HG02938 (cell line): ENCODE data around the gene ATRNL1.
"Not testable (repeated sequence)": the region's sequence is repeated elsewhere in the genome, so short reads cannot be mapped to it uniquely, and the experiment has no call there.

ENCODE experiments used
- ATAC-seq: cut with Tn5 transposase; IDR thresholded peaks from one replicate; pipeline ENCODE4 v1.9.1; 2021; ENCODE audit warnings: mild to moderate bottlenecking, moderate library complexity; ENCODE audit not compliant: unreplicated experiment

Gene ATRNL1

GRCh38 chr10:115711306-115711705, 618.1 kb downstream of the ATRNL1 start:
- no peak for ATAC-seq

DNA sequence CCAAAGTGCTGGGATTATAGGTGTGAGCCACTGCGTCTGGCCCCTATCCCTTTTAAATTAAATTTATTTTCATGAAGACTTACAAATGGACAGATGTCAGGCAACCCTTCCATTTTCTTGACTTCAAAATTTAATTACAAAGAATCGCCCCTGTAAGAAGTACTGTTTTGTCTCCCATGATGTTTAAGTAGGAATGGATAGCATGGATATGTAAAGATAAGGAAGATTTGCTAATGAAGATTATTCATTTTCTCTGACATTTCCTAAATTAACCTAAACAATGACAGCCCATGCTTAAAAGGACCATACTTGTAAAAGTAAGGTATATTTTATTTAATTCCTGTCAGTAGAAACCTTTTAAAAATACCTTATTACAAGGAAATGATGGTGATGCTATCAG, 627.0 kb downstream of the ATRNL1 start:
- ATAC-seq, result no peak

DNA sequence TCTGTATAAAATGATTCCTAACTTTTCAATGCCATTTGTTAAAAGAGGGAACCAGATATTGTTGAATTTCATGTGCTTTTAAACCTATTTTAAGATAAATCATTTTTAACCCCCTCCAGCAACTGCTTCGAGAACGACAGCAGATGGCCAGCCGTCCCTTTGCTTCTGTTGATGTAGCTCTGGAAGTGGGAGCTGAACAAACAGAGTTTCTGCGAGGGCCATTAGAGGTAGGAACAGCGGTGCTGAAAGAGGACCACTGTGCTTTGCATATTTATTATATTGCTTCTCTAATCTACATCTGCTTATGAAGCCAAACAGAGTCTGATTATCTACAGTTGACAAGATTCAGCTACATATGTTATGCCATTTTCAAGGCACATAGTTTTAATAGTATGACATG, 634.0 kb downstream of the ATRNL1 start:
- ATAC-seq, result no peak

DNA sequence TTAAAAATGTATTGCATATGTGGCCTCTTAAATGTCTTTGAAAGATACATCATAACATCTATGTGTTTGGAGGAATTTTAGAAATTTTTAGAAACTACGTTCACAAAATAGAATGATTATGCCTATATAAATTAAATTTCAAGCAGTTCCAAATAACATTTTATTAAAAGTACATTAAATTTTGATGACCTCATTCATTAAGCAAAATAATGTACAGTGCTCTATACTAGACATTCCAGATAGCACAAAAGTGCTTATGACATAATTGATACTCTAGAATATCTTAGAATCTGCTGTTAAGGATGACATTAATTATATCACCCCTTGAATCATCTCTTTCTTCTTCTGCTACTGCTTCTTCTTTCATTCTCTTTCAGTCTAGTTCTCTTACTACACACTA, 650.9 kb downstream of the ATRNL1 start:
- no peak for ATAC-seq

DNA sequence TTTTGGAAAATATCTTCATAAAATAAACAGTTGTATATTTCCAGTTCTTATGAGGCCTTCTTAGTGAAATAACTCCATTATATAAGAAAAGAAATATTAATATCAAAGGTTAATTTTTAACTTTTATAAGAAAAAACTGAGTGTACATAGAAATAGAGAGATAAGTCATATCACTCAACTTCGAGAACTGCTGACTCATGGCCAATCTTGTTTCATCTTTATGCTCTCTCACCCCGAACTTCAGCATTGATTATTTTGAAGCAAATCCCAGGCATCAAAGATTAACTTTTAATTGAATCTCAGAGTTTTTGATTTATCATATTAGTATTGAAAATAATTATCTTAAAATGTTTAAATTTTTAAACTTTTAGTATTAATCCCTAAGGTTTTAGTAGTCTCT, 652.8 kb downstream of the ATRNL1 start:
- ATAC-seq, result no peak

DNA sequence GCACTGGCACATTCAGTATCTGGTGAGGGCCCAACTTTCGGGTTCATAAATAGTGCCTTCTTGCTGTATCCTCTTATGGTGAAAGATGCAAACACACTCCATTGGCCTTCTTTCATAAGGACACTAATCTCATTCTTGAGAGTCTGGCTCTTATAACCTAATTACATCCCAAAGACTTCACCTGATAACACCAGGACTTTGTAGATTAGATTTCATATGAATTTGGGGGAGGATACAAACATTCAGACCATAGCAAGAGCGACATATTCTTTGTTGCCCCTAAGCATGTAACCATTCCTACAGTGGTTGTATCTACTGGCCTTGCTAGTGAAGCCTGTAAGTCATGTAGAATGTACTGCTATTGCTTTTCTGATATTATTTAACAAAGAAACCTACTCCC, 654.6 kb downstream of the ATRNL1 start:
- ATAC-seq, result no peak

DNA sequence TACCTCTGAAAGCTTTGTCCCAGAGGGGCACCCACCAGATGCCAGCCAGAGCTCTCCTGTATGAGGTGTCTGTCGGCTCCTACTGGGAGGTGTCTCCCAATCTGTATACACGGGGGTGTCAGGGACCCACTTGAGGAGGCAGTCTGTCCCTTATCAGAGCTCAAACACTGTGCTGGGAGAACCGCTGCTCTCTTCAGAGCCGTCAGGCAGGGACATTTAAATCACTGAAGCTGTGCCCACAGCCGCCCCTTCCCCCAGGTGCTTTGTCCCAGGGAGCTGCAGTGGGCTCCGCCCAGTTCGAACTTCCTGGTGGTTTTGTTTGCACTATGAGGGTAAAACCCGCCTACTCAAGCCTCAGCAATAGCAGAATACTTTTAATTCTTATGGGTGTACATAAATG, 665.3 kb downstream of the ATRNL1 start:
- ATAC-seq, result not testable (repeated sequence)

- ATAC-seq, result no peak
Measured at GRCh38 chr10:115760131-115760530, 667.0 kb downstream of the ATRNL1 start.

- no peak for ATAC-seq
Measured at GRCh38 chr10:115761166-115761565, 668.0 kb downstream of the ATRNL1 start.

DNA sequence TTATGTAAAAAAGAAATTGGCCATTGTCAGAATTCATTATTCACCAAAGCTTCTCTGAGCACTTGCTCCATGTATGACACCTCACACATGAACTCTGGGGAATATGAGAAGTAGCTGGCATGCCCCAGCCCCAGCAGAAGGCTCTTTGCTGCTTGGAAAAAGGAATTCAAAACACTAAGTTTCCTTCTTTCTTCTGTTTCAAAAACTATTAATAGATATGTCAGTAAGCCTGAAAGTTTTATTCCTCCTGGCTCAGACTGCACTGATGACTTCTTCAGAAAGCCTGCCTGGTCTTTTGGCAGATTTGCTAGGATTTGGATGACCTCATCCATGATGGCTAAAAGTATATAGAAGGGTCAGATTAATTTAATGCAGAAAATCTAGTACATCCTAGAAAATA, 668.9 kb downstream of the ATRNL1 start:
- no peak for ATAC-seq

DNA sequence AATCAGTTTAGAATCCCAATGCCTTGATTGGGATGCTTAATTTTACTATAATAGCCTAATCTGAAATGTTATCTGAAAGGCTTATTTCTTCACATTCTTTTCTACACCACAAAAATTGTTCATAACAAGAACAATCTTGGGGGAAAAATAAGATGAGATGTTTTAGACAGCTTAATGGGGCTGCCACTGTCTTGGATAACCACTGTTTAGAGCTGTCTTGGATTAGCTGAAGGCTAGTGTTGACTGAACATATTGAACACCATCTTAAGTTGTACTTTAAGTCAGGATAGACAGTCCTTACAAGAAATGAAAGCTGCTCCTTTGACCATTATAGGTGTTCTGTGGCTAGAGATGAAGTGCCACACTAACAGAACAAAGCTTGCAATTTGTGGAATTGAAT, 678.6 kb downstream of the ATRNL1 start:
- ATAC-seq, result no peak

DNA sequence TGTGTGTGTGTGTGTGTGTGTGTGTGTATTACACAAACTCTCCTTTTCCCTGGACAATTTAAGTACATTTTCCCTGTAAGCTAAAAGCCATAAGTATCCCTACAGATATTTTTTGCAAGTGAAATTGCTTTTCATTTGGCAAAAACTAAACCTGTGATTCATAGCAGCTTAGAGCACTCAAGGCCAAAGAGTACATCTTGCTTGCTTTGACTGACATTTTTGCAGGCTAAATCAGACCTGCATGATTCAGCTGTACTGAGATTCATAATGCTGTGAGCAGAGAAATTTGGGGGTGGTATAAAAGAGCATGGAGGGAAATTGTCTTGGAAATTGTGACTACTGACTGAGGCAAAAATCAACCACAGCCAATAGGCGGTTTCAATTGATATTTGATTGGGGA, 679.4 kb downstream of the ATRNL1 start:
- ATAC-seq, result no peak

DNA sequence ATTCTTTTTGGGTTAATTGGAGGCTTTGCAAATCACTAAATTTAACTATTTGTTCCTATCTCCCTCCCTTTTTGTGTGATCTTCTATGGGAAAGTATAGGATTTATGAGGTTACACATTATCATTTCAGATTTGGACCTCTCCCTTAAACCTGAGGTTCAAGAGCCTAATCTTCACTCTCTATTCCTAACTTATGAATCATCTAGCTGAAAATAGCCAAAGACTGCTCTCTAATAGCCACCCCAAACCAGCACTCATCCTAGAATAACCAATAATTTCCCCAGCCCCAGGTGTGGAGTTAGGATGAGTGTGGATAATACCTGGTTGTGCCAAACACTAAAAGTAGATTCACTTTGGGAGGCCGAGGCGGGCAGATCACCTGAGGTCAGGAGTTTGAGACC, 680.7 kb downstream of the ATRNL1 start:
- ATAC-seq, result no peak

DNA sequence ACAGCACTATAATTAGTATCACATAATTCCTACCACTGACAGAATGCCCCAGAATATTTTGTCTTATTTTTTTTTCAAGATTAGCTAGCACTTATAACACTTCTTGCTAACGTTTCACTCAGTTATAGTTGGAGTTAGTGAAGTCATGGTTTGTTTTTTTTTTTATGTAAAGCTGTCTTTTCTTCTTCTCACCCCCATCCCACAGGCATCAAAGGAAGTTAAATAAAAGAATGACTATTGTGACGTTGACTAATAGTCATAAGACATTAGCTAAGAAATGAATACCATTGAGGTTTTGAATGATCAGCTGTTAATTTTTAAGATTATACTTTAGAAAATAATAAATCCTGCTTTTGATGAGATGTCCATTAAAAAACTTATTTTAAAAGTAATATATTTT, 681.6 kb downstream of the ATRNL1 start:
- no peak for ATAC-seq

DNA sequence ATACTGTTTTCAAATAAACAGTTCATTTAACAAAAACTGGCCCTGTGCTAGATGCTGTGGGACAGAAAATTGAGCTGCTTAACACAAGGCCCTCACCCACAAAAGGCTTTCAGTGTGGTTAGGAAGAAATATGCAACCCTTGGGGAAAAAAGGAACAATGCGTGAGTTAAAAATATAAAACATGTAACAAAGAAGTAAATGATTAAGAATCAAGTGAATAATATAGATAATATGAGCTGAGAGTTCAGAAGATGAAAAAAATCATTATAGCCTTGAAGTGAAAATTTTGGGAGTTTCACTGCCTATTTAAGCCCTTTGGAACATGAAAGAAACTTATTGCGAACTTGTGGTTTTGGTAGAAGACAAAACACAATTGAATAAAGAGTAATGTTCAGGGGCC, 684.5 kb downstream of the ATRNL1 start:
- no peak for ATAC-seq

DNA sequence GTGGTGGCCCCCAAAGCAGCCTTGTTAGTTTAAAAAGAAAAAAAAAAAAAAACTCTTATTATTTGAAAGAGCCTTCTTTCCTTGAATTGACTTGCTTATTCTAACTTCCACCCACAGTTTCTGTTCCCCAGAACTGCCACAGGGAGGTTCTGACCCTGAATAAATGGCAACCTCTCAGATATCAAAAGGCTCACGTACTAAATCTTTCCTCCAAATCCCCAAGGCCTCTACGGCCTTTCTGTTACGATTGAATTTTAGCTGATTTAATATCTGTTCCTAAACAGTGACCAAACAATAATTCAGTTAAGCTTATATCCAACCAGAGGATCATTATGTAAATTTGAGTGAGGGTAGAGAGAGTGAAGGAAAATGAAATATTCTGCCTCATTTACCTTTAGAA, 697.1 kb downstream of the ATRNL1 start:
- ATAC-seq, result no peak

DNA sequence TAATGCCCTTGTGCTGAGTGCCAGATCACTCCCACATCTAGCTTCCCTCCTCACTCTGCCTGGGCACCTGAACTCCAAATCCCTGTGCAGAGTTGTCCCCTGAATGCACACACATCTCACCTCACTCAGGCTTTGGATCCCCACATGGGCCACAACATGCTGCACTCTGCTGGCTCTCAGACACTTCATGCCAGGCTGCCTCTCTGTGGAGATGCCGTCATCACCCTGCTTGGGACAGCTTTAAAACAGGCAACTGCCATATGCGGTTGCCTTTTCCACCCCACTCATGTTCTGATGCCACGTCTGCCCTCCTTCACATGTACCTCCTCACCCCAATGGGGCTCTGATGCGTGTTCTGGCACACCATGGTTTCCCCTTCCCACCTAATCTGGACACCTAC, 702.8 kb downstream of the ATRNL1 start:
- ATAC-seq, result no peak

- no peak for ATAC-seq
Measured at GRCh38 chr10:115801457-115801856, 708.3 kb downstream of the ATRNL1 start.

- no peak for ATAC-seq
Measured at GRCh38 chr10:115801992-115802391, 708.8 kb downstream of the ATRNL1 start.

GRCh38 chr10:115802911-115803310, 709.7 kb downstream of the ATRNL1 start:
- no peak for ATAC-seq

DNA sequence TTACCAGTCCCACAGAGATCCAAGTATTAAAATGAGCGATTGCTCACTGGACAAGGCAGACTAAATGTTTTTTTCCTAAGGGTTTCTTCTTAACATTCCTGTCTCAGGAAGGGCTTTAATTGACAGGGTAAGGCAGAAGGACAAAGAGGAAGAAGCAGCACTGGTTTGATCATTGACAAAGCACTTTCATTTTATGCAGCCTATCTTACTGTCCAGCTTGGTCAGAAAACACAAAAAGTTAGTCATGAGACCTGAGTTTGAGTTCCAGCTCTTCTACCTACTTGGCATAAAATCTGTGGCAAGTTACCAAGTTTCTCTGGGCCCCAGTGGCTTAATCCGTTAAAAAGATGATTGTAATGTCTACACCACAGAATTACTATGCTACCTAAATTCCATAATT, 721.4 kb downstream of the ATRNL1 start:
- no peak for ATAC-seq

DNA sequence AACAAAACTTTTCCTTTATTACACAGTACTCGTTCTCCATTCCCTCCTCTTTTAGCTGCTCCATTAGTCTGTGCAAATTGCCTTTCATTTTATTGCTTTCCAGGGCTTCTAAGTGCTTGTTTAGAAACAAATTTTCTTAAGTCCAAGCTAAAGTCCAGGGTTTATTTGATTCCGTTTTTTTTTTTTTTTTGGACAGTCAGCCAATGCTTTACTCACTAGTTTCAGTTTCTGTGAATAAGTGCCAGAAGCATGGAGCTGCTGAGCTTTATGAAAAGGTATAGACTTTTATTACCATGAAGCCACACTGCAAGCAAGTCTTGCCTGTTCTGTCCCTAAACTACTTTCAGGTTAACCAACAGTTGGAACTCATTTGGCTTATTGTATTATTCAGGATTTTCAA, 724.8 kb downstream of the ATRNL1 start:
- ATAC-seq, result no peak

GRCh38 chr10:115826396-115826795, 733.2 kb downstream of the ATRNL1 start:
- no peak for ATAC-seq
